Thyroid gland (tissue), 4 donors: ENCODE data around the gene MEX3B. TPM values are rescaled to one million over a fixed set of nuclear protein-coding genes. Genes with fewer than 3 reads are reported as not detected.

Experiments
- DNase-seq, 2 donors: peaks; one replicate each; pipeline ENCODE4 v3.0.0-alpha.2; 2019
- H3K27ac ChIP-seq, 3 donors: fragments of 200-600 bp; sonication (generic); 1 replicate in 2 of 3; 2 replicates in 1 of 3; pipeline ENCODE4 v1.5.1; 2016 to 2019; ENCODE audit warnings: mild to moderate bottlenecking in 1 of 3, moderate library complexity in 1 of 3
- H3K27me3 ChIP-seq: fragments of 200-600 bp; sonication (generic); one replicate; pipeline ENCODE4 v1.5.1; 2019
- H3K36me3 ChIP-seq, 2 donors: fragments of 200-600 bp; sonication (generic); one replicate each; pipeline ENCODE4 v1.5.1; 2016 to 2019
- H3K4me1 ChIP-seq, 2 donors: fragments of 200-600 bp; sonication (generic); one replicate each; pipeline ENCODE4 v1.5.1; 2017 to 2019
- H3K4me3 ChIP-seq, 3 donors: fragments of 200-600 bp; sonication (generic); replicated peaks in 1 of 3; 1 replicate in 2 of 3; 2 replicates in 1 of 3; pipeline ENCODE4 v1.5.1; 2016; ENCODE audit warnings: mild to moderate bottlenecking in 1 of 3
- H3K9me3 ChIP-seq: fragments of 200-600 bp; sonication (generic); one replicate; pipeline ENCODE4 v1.5.1; 2017
- CTCF ChIP-seq, 6 experiments: fragments of 200-600 bp in 3 of 6; fragments of 450-650 bp in 3 of 6; sonication (generic) in 3 of 6; IDR thresholded peaks; one replicate each; pipeline ENCODE4 v1.5.1; 2016 to 2019; ENCODE audit warnings: antibody characterized with exemption in 6 of 6, mild to moderate bottlenecking in 2 of 6, inconsistent platforms in 1 of 6, moderate library complexity in 1 of 6
- POLR2A ChIP-seq, 2 donors: fragments of 450-650 bp; IDR thresholded peaks; one replicate each; pipeline ENCODE4 v1.6.1; 2017; ENCODE audit warnings: antibody characterized with exemption in 2 of 2, mild to moderate bottlenecking in 2 of 2, moderate library complexity in 1 of 2
- WGBS, 2 donors: methylation state at CpG; one replicate each; pipeline ENCODE4 v1.1.5; 2017; 5-methylcytosine and 5-hydroxymethylcytosine counted together
- intact Hi-C: fragments of 100-400 bp; cut with DNase I; formaldehyde crosslinking; loops from one replicate; pipeline ENCODE4 v1.15.1; 2023
- total RNA-seq, 4 donors: library from RNA; depleted of rRNA; stranded (reverse); fragments of >200 nt; gene quantifications; one replicate each; pipeline ENCODE4 v1.2.3, GENCODE V29; 2016

MEX3B gene
- total RNA-seq, 4 donors from 2014 or later, result 0.73 to 1.8 (median 1.1) TPM

GRCh38 chr15:82044373-82045178 lies 1.2 kb downstream of the MEX3B start:
- WGBS, 2 donors, result 1 to 3% methylated on average over 8 to 46 of the region's 54 CpGs
- intact Hi-C loops, result no loop called here
- H3K27ac ChIP-seq, result no peak overlapping the region

GRCh38 chr15:82043796-82044372 lies 1.9 kb downstream of the MEX3B start:
- peaks cover 15 to 22% of the 10 kb centered on the region in 2 donors for H3K4me1 ChIP-seq
- no peaks in the 10 kb centered on the region for H3K9me3 ChIP-seq
- no peak for DNase-seq
- H3K27ac ChIP-seq, result no peak overlapping the region
- intact Hi-C loops, result no loop called here
- no peaks in the 10 kb centered on the region for H3K36me3 ChIP-seq
- 42 to 62% methylated on average over 15 to 34 of the region's 51 CpGs for WGBS, 2 donors
- TF ChIP-seq POLR2A (IDR thresholded peaks at IDR 0.05) (no peak), CTCF (IDR thresholded peaks at IDR 0.05) (no peak)
- peak overlapping the region in 1 of 3 donors; percentile 63 for H3K4me3 ChIP-seq
- H3K27me3 ChIP-seq, result no peaks in the 10 kb centered on the region

More at GRCh38 chr15:82044373-82045178, 1.2 kb downstream of the MEX3B start:
- DNase-seq, result peak in 1 of 2 donors; percentile 12
- H3K36me3 ChIP-seq, result no peaks in the 10 kb centered on the region
- H3K9me3 ChIP-seq, result no peaks in the 10 kb centered on the region
- H3K4me1 ChIP-seq, result peaks cover 15 to 22% of the 10 kb centered on the region in 2 donors
- H3K27me3 ChIP-seq, result no peaks in the 10 kb centered on the region
- H3K4me3 ChIP-seq, result peak overlapping the region in 2 of 3 donors; percentile 62 to 63
- TF ChIP-seq CTCF (IDR thresholded peaks at IDR 0.05) (no peak), POLR2A (IDR thresholded peaks at IDR 0.05) (no peak)

- Histone ChIP-seq H3K27me3 (no peaks in the 10 kb centered on the region), H3K27ac (no peak overlapping the region), H3K36me3 (no peaks in the 10 kb centered on the region), H3K4me3 (no peak overlapping the region), H3K9me3 (no peaks in the 10 kb centered on the region), H3K4me1 (peaks cover 15 to 22% of the 10 kb centered on the region in 2 donors)
- TF ChIP-seq CTCF (IDR thresholded peaks at IDR 0.05), result no peak
- TF ChIP-seq POLR2A (IDR thresholded peaks at IDR 0.05), result no peak
- 85 to 92% methylated on average over 37 to 47 of the region's 47 CpGs for WGBS, 2 donors
- intact Hi-C loops, result no loop called here
- no peak for DNase-seq
These were observed 2.6 kb downstream of the MEX3B start for GRCh38 chr15:82043130-82043673.

GRCh38 chr15:82040862-82041261 lies 5.0 kb downstream of the MEX3B start:
- Histone ChIP-seq H3K27ac (no peak overlapping the region), H3K4me3 (no peak overlapping the region), H3K4me1 (peaks cover 11 to 16% of the 10 kb centered on the region in 2 donors), H3K27me3 (no peaks in the 10 kb centered on the region), H3K36me3 (no peaks in the 10 kb centered on the region), H3K9me3 (no peaks in the 10 kb centered on the region)
- TF ChIP-seq POLR2A (IDR thresholded peaks at IDR 0.05), result no peak
- no peak for TF ChIP-seq CTCF (IDR thresholded peaks at IDR 0.05)
- WGBS, 2 donors, result 53 to 56% methylated on average over 4 of the region's 4 CpGs
- intact Hi-C loops, result no loop called here
- DNase-seq, result no peak

GRCh38 chr15:82040390-82040789 lies 5.4 kb downstream of the MEX3B start:
- DNase-seq, result peak; percentile 5 to 23
- H3K4me3 ChIP-seq, result no peak overlapping the region
- H3K27me3 ChIP-seq, result no peaks in the 10 kb centered on the region
- no peak for TF ChIP-seq POLR2A (IDR thresholded peaks at IDR 0.05)
- no peak for TF ChIP-seq CTCF (IDR thresholded peaks at IDR 0.05)
- no peaks in the 10 kb centered on the region for H3K9me3 ChIP-seq
- H3K27ac ChIP-seq, result no peak overlapping the region
- peaks cover 11 to 16% of the 10 kb centered on the region in 2 donors for H3K4me1 ChIP-seq
- intact Hi-C loops, result no loop called here
- 30 to 31% methylated on average over 2 of the region's 2 CpGs for WGBS, 2 donors
- no peaks in the 10 kb centered on the region for H3K36me3 ChIP-seq
